ENCODE results near the gene TGOLN2. TPM values are rescaled to one million over a fixed set of nuclear protein-coding genes. Genes with fewer than 3 reads are reported as not detected.
"Not testable (repeated sequence)": the region's sequence is repeated elsewhere in the genome, so short reads cannot be mapped to it uniquely, and the experiment has no call there.

The TGOLN2 gene
- total and polyA plus RNA-seq, 9 donors = 38.3 to 72.9 (median 63.8) TPM

DNA sequence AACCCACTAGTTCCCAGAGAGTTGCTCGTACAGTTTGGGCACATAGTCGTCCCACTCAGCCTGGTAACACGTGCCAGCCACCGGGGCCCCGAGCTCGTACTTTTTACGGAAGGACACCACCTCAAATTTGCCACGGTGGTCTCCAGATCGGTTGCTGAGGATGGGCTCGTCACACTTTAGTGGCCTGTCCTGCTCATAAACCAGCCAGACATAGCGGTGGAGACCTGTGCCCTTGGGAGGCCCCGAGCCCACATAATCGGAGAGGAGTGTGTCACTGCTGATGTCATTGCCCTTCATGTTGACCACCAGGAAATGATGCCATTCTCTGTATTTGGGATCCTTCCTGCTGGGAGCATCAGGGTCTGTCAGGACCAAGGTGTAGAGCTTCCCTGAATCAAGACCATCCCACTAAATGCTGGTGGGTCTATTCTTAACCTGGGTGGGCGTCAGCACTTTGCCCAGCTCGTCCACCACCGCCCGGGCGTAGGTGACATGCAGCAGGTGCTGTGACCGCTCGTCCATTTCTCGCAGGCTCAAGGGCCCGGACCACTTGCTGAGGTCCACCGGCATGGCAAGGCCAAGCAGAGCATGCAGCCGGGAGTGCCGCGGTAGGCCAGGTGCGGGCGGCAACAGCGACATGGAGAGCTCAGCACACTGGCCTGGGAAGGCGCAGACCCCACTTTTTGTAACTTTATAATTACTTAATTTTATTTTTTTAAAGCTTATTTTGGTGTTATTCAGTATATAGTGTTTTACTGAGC is 13.7 kb upstream of the TGOLN2 start:
- H3K27ac ChIP-seq (ENCODE audit: low read length) = no peak overlapping the region
- peaks cover 24% of the 10 kb centered on the region for H3K36me3 ChIP-seq (ENCODE audit: control insufficient read depth, insufficient read depth, low read length)
- H3K9me3 ChIP-seq (replicated peaks; ENCODE audit: control insufficient read depth, low read depth, low read length) = no peaks in the 10 kb centered on the region
- DNase-seq = no peak
- 92% methylated on average over 23 of the region's 30 CpGs for WGBS (ENCODE audit: insufficient coverage)
- peaks cover 7% of the 10 kb centered on the region for H3K27me3 ChIP-seq (ENCODE audit: control insufficient read depth, insufficient read depth, low read length)
- no peak overlapping the region for H3K4me3 ChIP-seq (ENCODE audit: low read length)
- no peaks in the 10 kb centered on the region for H3K4me1 ChIP-seq (ENCODE audit: control insufficient read depth, insufficient read depth, low read length)

DNA sequence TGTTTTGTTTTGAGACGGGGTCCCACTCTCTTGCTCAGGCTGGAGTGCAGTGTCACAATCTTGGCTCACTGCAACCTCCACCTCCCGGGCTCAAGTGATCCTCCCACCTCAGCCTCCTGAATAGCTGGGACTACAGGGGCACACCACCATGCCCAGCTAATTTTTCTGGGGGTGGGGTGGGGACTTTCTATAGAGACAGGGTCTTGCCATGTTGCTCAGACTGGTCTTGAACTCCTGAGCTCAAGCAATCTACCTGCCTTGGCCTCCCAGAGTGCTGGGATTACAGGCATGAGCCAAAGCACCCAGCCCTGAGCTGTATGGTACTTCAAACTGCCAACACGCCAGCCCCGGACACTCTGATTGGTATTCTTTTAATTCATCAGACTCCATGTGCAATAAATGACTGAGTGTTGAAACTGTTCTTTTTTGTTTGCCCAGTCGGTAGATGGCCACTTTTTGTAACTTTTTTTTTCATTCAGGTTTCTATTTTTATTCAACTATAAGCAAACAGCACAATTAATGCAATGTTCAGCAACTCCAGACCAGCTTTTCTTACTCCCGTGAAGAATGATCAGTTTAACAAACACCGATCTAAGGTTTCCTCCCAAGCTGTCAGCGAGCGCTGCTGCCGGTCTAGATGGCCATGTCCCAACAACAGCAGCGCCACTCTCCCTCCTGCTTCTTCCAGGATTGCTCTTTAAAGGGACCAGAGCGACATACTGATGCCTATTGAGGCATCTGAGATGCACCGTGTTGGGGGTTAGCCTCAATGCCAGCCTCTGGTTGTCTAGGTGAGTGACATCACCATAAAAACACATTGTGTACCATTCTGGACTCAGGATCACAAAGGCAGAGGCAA is 12.5 kb upstream of the TGOLN2 start:
- Histone ChIP-seq H3K4me3 (ENCODE audit: low read length) (no peak overlapping the region), H3K4me1 (ENCODE audit: control insufficient read depth, insufficient read depth, low read length) (no peaks in the 10 kb centered on the region), H3K36me3 (ENCODE audit: control insufficient read depth, insufficient read depth, low read length) (peaks cover 12% of the 10 kb centered on the region), H3K27ac (ENCODE audit: low read length) (no peak overlapping the region), H3K27me3 (ENCODE audit: control insufficient read depth, insufficient read depth, low read length) (peaks cover 7% of the 10 kb centered on the region), H3K9me3 (replicated peaks; ENCODE audit: control insufficient read depth, low read depth, low read length) (no peaks in the 10 kb centered on the region)
- WGBS (ENCODE audit: insufficient coverage) = 29% methylated on average over 8 of the region's 13 CpGs
- DNase-seq = no peak

DNA sequence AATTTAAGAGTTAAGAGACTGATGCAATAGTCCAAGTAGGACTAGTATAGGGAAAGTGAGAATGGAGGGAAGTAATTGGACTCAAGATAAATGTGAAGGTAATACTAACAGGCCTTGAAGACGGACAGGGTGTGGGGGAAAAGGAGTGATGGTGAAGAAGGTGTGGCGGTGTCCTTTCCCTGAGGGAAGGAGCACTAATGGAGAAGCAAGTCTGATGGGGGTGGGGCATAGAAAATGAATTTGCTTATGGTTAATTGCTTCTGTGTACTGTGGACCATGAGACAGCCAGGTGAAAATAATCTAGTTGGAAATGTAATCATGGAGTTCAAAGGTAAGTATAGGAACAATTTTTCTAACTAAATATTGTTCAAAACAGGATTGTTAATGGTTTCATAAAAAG is 7.1 kb upstream of the TGOLN2 start:
- no peak overlapping the region for H3K4me3 ChIP-seq (ENCODE audit: low read length)
- H3K27ac ChIP-seq (ENCODE audit: low read length) = no peak overlapping the region
- H3K9me3 ChIP-seq (replicated peaks; ENCODE audit: control insufficient read depth, low read depth, low read length) = no peaks in the 10 kb centered on the region
- 44% methylated on average over 2 of the region's 2 CpGs for WGBS (ENCODE audit: insufficient coverage)
- no peaks in the 10 kb centered on the region for H3K36me3 ChIP-seq (ENCODE audit: control insufficient read depth, insufficient read depth, low read length)
- DNase-seq = no peak
- no peaks in the 10 kb centered on the region for H3K4me1 ChIP-seq (ENCODE audit: control insufficient read depth, insufficient read depth, low read length)
- H3K27me3 ChIP-seq (ENCODE audit: control insufficient read depth, insufficient read depth, low read length) = peaks cover 7% of the 10 kb centered on the region

DNA sequence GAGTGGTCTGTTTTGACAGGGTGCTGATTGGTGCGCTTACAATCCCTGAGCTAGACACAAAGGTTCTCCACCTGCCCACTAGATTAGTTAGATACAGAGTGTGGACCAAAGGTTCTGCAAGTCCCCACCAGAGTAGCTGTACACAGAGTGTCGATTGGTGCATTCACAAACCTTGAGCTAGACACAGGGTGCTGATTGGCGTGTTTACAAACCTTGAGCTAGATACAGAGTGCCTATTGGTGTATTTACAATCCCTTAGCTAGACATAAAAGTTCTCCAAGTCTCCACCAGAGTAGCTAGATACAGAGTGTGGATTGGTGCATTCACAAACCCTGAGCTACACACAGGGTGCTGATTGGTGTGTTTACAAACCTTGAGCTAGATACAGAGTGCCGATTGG is 6.1 kb upstream of the TGOLN2 start:
- H3K9me3 ChIP-seq (replicated peaks; ENCODE audit: control insufficient read depth, low read depth, low read length); DNase-seq; H3K36me3 ChIP-seq (ENCODE audit: control insufficient read depth, insufficient read depth, low read length); H3K4me3 ChIP-seq (ENCODE audit: low read length); H3K27ac ChIP-seq (ENCODE audit: low read length); H3K27me3 ChIP-seq (ENCODE audit: control insufficient read depth, insufficient read depth, low read length); H3K4me1 ChIP-seq (ENCODE audit: control insufficient read depth, insufficient read depth, low read length): not testable (repeated sequence)
- 100% methylated on average over 1 of the region's 4 CpGs for WGBS (ENCODE audit: insufficient coverage)

DNA sequence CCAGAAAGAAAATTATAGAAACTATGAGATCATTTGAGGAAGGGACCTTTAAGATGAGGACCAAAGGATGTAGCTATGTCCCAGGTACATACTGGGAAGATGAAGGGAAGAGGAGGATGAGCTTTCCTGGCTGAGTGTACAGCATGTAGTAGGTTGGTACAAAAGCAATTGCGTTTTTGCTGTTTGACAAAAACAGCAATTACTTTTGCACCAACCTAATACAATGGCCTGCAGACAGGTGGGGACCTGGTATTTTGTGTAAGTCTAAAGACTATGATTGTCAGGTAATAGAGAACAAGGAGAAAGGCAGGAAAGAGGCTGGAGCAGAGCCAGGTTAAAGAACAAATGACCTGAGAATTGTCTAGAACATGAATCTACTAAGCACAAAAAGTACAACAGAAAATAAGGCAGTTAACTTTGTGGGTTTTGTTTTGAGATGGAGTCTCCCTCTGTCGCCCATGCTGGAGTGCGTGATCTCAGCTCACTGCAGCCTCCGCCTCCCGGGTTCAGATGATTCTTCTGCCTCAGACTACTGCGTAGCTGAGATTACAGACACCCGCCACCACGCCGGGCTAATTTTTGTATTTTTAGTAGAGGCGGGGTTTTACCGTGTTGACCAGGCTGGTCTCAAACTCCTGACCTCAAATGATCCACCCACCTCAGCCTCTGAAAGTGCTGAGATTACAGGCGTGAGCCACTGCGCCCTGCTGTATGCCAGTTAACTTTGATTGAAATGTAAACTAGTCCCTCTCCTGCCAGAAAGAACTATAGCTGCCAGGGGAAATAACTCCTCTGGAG is 3.2 kb upstream of the TGOLN2 start:
- H3K9me3 ChIP-seq (replicated peaks; ENCODE audit: control insufficient read depth, low read depth, low read length) = no peaks in the 10 kb centered on the region
- H3K27ac ChIP-seq (ENCODE audit: low read length) = no peak overlapping the region
- DNase-seq = no peak
- 100% methylated on average over 2 of the region's 13 CpGs for WGBS (ENCODE audit: insufficient coverage)
- H3K4me1 ChIP-seq (ENCODE audit: control insufficient read depth, insufficient read depth, low read length) = peaks cover 13% of the 10 kb centered on the region
- H3K4me3 ChIP-seq (ENCODE audit: low read length) = no peak overlapping the region
- no peaks in the 10 kb centered on the region for H3K27me3 ChIP-seq (ENCODE audit: control insufficient read depth, insufficient read depth, low read length)
- peaks cover 5% of the 10 kb centered on the region for H3K36me3 ChIP-seq (ENCODE audit: control insufficient read depth, insufficient read depth, low read length)

DNA sequence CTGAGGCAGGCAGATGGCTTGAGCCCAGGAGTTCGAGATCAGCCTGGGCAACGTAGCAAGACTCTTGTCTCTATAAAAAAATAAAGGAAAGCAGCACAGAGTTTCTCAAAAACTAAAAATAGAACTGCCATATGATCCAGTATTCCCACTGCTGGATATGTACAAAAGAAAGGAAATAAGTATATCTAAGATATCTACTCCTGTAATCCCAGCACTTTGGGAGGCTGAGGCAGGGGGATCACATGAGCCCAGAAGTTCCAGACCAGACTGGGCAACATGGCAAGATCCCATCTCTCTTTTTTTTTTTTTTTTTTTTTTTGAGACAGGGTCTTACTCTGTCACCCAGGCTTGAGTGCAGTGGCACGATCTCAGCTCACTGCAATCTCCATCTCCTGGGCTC is 1.9 kb upstream of the TGOLN2 start:
- WGBS (ENCODE audit: insufficient coverage) = no CpG with 5 or more reads among the region's 3 CpGs
- peaks cover 23% of the 10 kb centered on the region for H3K4me1 ChIP-seq (ENCODE audit: control insufficient read depth, insufficient read depth, low read length)
- not testable (repeated sequence) for H3K9me3 ChIP-seq (replicated peaks; ENCODE audit: control insufficient read depth, low read depth, low read length); H3K36me3 ChIP-seq (ENCODE audit: control insufficient read depth, insufficient read depth, low read length); H3K4me3 ChIP-seq (ENCODE audit: low read length); H3K27me3 ChIP-seq (ENCODE audit: control insufficient read depth, insufficient read depth, low read length); DNase-seq; H3K27ac ChIP-seq (ENCODE audit: low read length)

DNA sequence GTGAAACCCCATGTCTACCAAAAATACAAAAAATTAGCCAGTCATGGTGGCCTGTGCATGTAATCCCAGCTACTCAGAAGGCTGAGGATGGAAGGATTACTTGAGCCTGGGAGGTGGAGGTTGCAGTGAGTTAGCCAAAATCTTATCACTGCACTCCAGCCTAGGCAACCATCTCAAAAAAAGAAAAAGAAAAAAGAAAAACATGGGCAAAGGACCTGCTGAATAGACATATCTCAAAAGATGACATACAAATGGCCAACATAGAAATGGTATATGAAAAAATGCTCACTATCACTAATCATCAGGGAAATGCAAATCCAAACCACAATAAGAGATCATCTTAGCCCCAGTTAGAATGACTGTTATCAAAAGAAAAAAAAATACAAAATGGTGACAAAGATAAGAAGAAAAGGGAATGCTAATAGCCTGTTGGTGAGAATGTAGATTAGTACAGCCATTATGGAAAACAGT is 1.4 kb upstream of the TGOLN2 start:
- Histone ChIP-seq H3K4me3 (ENCODE audit: low read length) (no peak overlapping the region), H3K9me3 (replicated peaks; ENCODE audit: control insufficient read depth, low read depth, low read length) (no peaks in the 10 kb centered on the region), H3K27me3 (ENCODE audit: control insufficient read depth, insufficient read depth, low read length) (no peaks in the 10 kb centered on the region), H3K4me1 (ENCODE audit: control insufficient read depth, insufficient read depth, low read length) (peaks cover 24% of the 10 kb centered on the region), H3K27ac (ENCODE audit: low read length) (no peak overlapping the region), H3K36me3 (ENCODE audit: control insufficient read depth, insufficient read depth, low read length) (peaks cover 14% of the 10 kb centered on the region)
- DNase-seq = no peak

DNA sequence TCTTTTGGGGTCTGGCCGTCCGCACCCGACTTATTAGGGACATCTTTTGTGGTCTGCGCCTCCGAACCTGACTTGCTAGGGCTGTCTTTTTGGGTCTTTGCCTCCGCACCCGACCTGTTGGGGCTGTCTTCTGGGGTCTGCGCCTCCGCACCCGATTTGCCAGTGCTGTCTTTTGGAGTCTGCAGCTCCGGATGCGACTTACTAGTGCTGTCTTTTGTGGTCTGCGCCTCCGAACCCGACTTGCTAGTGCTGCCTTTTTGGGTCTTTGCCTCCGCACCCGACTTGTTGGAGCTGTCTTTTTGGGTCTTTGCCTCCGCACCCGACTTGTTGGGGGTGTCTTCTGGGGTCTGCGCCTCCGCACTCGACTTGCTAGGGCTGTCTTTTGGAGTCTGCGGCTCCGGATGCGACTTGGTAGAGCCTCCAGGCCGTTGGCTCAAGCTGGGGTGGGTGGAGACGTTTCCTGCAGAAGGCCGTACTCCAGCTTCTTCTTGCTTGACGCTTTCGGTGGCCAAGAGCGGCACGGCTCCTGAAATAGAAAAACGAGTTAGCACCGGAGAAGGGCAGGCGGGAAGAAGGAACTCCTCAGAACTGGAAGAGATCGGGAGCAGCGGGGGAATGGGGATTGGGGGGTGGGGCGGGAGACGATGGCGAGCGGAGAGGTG is 498 bp downstream of the TGOLN2 start:
- Histone ChIP-seq H3K27me3 (ENCODE audit: control insufficient read depth, insufficient read depth, low read length) (no peaks in the 10 kb centered on the region), H3K4me1 (ENCODE audit: control insufficient read depth, insufficient read depth, low read length) (peaks cover 24% of the 10 kb centered on the region)

DNA sequence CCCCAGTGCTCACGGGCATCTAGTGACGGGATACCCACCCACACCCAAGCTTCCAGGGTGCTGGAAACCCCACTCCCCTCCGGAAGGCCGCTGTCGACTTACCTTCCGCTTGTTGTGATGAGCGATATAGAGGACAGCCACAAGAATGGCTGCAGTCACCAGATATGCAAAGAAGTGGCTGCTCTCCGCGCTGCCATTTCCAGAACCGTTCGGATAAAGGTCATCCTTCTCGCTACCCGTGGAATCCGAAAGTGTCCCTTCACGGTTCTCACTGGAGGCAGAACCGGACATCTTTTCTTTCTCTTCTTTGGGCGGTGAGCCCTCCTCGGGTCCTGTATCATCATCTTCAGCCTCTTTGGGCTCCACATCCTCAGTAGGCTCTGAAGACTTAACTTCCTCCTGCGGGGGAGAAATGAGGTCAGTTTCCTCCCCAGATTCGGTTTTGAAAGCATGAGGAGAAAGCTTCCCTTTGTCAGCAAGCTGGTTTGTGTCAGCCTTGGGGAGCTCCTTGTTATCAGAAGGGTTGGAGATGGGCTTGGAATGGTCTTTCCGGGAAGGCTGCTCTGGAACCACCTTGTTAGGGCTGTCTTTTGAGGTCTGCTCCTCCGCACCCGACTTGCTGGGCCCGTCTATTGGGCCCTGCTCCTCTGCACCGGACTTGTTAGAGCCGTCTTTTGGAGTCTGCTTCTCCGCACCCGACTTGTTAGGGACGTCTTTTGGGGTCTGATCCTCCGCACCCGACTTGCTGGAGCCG is 1.2 kb downstream of the TGOLN2 start:
- H3K9me3 ChIP-seq (replicated peaks; ENCODE audit: control insufficient read depth, low read depth, low read length) = no peaks in the 10 kb centered on the region
- peak; percentile 65 for DNase-seq
- peak overlapping the region; percentile 100 for H3K27ac ChIP-seq (ENCODE audit: low read length)
- H3K4me1 ChIP-seq (ENCODE audit: control insufficient read depth, insufficient read depth, low read length) = peaks cover 24% of the 10 kb centered on the region
- peak overlapping the region; percentile 93 for H3K4me3 ChIP-seq (ENCODE audit: low read length)
- no peaks in the 10 kb centered on the region for H3K27me3 ChIP-seq (ENCODE audit: control insufficient read depth, insufficient read depth, low read length)
- 31% methylated on average over 28 of the region's 32 CpGs for WGBS (ENCODE audit: insufficient coverage)
- peaks cover 37% of the 10 kb centered on the region for H3K36me3 ChIP-seq (ENCODE audit: control insufficient read depth, insufficient read depth, low read length)

More for the DNA sequence above, 498 bp downstream of the TGOLN2 start:
- 3% methylated on average over 40 of the region's 41 CpGs for WGBS (ENCODE audit: insufficient coverage)
- peaks cover 30% of the 10 kb centered on the region for H3K36me3 ChIP-seq (ENCODE audit: control insufficient read depth, insufficient read depth, low read length)
- H3K27ac ChIP-seq (ENCODE audit: low read length) = peak overlapping the region; percentile 100
- peak; percentile 70 for DNase-seq
- no peaks in the 10 kb centered on the region for H3K9me3 ChIP-seq (replicated peaks; ENCODE audit: control insufficient read depth, low read depth, low read length)
- peak overlapping the region; percentile 93 for H3K4me3 ChIP-seq (ENCODE audit: low read length)

All from muscle of leg (tissue), 11 donors.